ENCODE results near the gene VWA1.
"Not testable (repeated sequence)": the region's sequence is repeated elsewhere in the genome, so short reads cannot be mapped to it uniquely, and the experiment has no call there.

The VWA1 gene

GRCh38 chr1:1402901-1403392 is 32.5 kb upstream of the VWA1 start:
- Histone ChIP-seq H3K36me3 (ENCODE audit: control insufficient read depth in 4 of 4, insufficient read depth in 4 of 4, low read length in 3 of 4) (peaks cover 5 to 55% (median 35%) of the 10 kb centered on the region in 4 experiments), H3K4me1 (ENCODE audit: control extremely low read depth in 1 of 4, control insufficient read depth in 4 of 4, insufficient read depth in 4 of 4, low read length in 3 of 4) (peaks cover 0 to 38% (median 36%) of the 10 kb centered on the region in 4 experiments)
- CTCF ChIA-PET = interaction anchor here (0.9 to 1.9 kb wide), 9 partner anchors 10 to 103 kb away, joined by 3 to 8 read pairs (median 4); no protein-coding TSS in a partner anchor
- DNase-seq; H3K27ac ChIP-seq (ENCODE audit: insufficient read depth in 1 of 2, low read depth in 1 of 2, low read length in 2 of 2, poor library complexity in 1 of 2, severe bottlenecking in 2 of 2); H3K4me3 ChIP-seq (ENCODE audit: control insufficient read depth in 1 of 7, extremely low read depth in 1 of 7, insufficient read depth in 4 of 7, low read depth in 2 of 7, low read length in 6 of 7); H3K9me3 ChIP-seq (ENCODE audit: control extremely low read depth in 1 of 5, control insufficient read depth in 4 of 5, insufficient read depth in 2 of 5, low read depth in 1 of 5, low read length in 4 of 5); H3K27me3 ChIP-seq (replicated peaks in 2 of 5; ENCODE audit: control insufficient read depth in 4 of 5, insufficient read depth in 5 of 5, low read length in 4 of 5): not testable (repeated sequence)
- 100% methylated on average over 7 of the region's 9 CpGs for WGBS (ENCODE audit: insufficient coverage)
- POLR2A ChIA-PET = interaction anchor here (0.6 to 0.9 kb wide), 2 partner anchors 20 to 51 kb away, joined by 3 to 4 read pairs; no protein-coding TSS in a partner anchor

GRCh38 chr1:1403653-1404052 is 31.8 kb upstream of the VWA1 start:
- Histone ChIP-seq H3K4me1 (ENCODE audit: control extremely low read depth in 1 of 4, control insufficient read depth in 4 of 4, insufficient read depth in 4 of 4, low read length in 3 of 4) (peaks cover 6 to 39% (median 37%) of the 10 kb centered on the region in 4 experiments), H3K9me3 (ENCODE audit: control extremely low read depth in 1 of 5, control insufficient read depth in 4 of 5, insufficient read depth in 2 of 5, low read depth in 1 of 5, low read length in 4 of 5) (no peaks in the 10 kb centered on the region), H3K4me3 (ENCODE audit: control insufficient read depth in 1 of 7, extremely low read depth in 1 of 7, insufficient read depth in 4 of 7, low read depth in 2 of 7, low read length in 6 of 7) (no peak overlapping the region), H3K27me3 (replicated peaks in 2 of 5; ENCODE audit: control insufficient read depth in 4 of 5, insufficient read depth in 5 of 5, low read length in 4 of 5) (no peaks in the 10 kb centered on the region), H3K36me3 (ENCODE audit: control insufficient read depth in 4 of 4, insufficient read depth in 4 of 4, low read length in 3 of 4) (peaks cover 5 to 55% (median 35%) of the 10 kb centered on the region in 4 experiments), H3K27ac (ENCODE audit: insufficient read depth in 1 of 2, low read depth in 1 of 2, low read length in 2 of 2, poor library complexity in 1 of 2, severe bottlenecking in 2 of 2) (no peak overlapping the region)
- POLR2A ChIA-PET = no interaction called here
- CTCF ChIA-PET = interaction anchor here (0.9 kb wide), 1 partner anchor 31 kb away, joined by 4 read pairs; no protein-coding TSS in a partner anchor
- 95% methylated on average over 7 of the region's 7 CpGs for WGBS (ENCODE audit: insufficient coverage)
- no peak for DNase-seq

- H3K27me3 ChIP-seq (replicated peaks in 2 of 5; ENCODE audit: control insufficient read depth in 4 of 5, insufficient read depth in 5 of 5, low read length in 4 of 5) = no peaks in the 10 kb centered on the region
- H3K27ac ChIP-seq (ENCODE audit: insufficient read depth in 1 of 2, low read depth in 1 of 2, low read length in 2 of 2, poor library complexity in 1 of 2, severe bottlenecking in 2 of 2) = peak overlapping the region; percentile 75 to 93
- H3K9me3 ChIP-seq (ENCODE audit: control extremely low read depth in 1 of 5, control insufficient read depth in 4 of 5, insufficient read depth in 2 of 5, low read depth in 1 of 5, low read length in 4 of 5) = no peaks in the 10 kb centered on the region
- ChIA-PET CTCF (interaction anchor here (1.3 to 3.5 kb wide), 4 partner anchors 9 to 35 kb away, joined by 3 to 17 read pairs (median 8); no protein-coding TSS in a partner anchor), POLR2A (no interaction called here)
- no peak for DNase-seq
- H3K4me3 ChIP-seq (ENCODE audit: control insufficient read depth in 1 of 7, extremely low read depth in 1 of 7, insufficient read depth in 4 of 7, low read depth in 2 of 7, low read length in 6 of 7) = peak overlapping the region; percentile 69 to 97 (median 87)
- WGBS (ENCODE audit: insufficient coverage) = 53% methylated on average over 38 of the region's 43 CpGs
- peaks cover 6 to 29% (median 22%) of the 10 kb centered on the region in 4 experiments for H3K4me1 ChIP-seq (ENCODE audit: control extremely low read depth in 1 of 4, control insufficient read depth in 4 of 4, insufficient read depth in 4 of 4, low read length in 3 of 4)
- peaks cover 4 to 44% (median 30%) of the 10 kb centered on the region in 4 experiments for H3K36me3 ChIP-seq (ENCODE audit: control insufficient read depth in 4 of 4, insufficient read depth in 4 of 4, low read length in 3 of 4)
Measured at GRCh38 chr1:1406101-1406820, 29.2 kb upstream of the VWA1 start.

GRCh38 chr1:1406821-1407635 is 28.5 kb upstream of the VWA1 start, which contains the start of gene MRPL20:
MRPL20 (minus strand) TSS chr1:1407293; CDS start chr1:1407217, 76 bp downstream.
- no peaks in the 10 kb centered on the region for H3K27me3 ChIP-seq (replicated peaks in 2 of 5; ENCODE audit: control insufficient read depth in 4 of 5, insufficient read depth in 5 of 5, low read length in 4 of 5)
- ChIA-PET CTCF (interaction anchor here (1.1 to 3.5 kb wide), 7 partner anchors 8 to 35 kb away, joined by 3 to 17 read pairs (median 6); partner anchors contain the start of gene CCNL2), POLR2A (interaction anchor here (1.0 to 1.2 kb wide), 3 partner anchors 8 to 34 kb away, joined by 4 to 6 read pairs (median 4); partner anchors contain the start of genes ANKRD65 and CCNL2)
- H3K27ac ChIP-seq (ENCODE audit: insufficient read depth in 1 of 2, low read depth in 1 of 2, low read length in 2 of 2, poor library complexity in 1 of 2, severe bottlenecking in 2 of 2) = peak within 1 kb of the TSS; percentile 75 to 93
- WGBS (ENCODE audit: insufficient coverage) = under 1% methylated on average over 96 of the region's 98 CpGs
- peak; percentile 93 to 95 (median 95) for DNase-seq
- H3K36me3 ChIP-seq (ENCODE audit: control insufficient read depth in 4 of 4, insufficient read depth in 4 of 4, low read length in 3 of 4) = peaks cover 0 to 37% (median 24%) of the 10 kb centered on the region in 4 experiments
- H3K4me1 ChIP-seq (ENCODE audit: control extremely low read depth in 1 of 4, control insufficient read depth in 4 of 4, insufficient read depth in 4 of 4, low read length in 3 of 4) = peaks cover 6 to 26% (median 19%) of the 10 kb centered on the region in 4 experiments
- H3K9me3 ChIP-seq (ENCODE audit: control extremely low read depth in 1 of 5, control insufficient read depth in 4 of 5, insufficient read depth in 2 of 5, low read depth in 1 of 5, low read length in 4 of 5) = peaks cover 0 to 1% (median 1%) of the 10 kb centered on the region in 5 experiments
- H3K4me3 ChIP-seq (ENCODE audit: control insufficient read depth in 1 of 7, extremely low read depth in 1 of 7, insufficient read depth in 4 of 7, low read depth in 2 of 7, low read length in 6 of 7) = peak within 1 kb of the TSS; percentile 69 to 97 (median 87)

GRCh38 chr1:1407636-1408318 is 27.7 kb upstream of the VWA1 start:
- peak; percentile 63 to 82 (median 74) for DNase-seq
- 11% methylated on average over 32 of the region's 41 CpGs for WGBS (ENCODE audit: insufficient coverage)
- ChIA-PET CTCF (interaction anchor here (1.1 to 3.5 kb wide), 7 partner anchors 8 to 34 kb away, joined by 3 to 17 read pairs (median 6); partner anchors contain the start of gene CCNL2), POLR2A (interaction anchor here (0.7 to 1.2 kb wide), 4 partner anchors 9 to 35 kb away, joined by 4 to 6 read pairs (median 4); partner anchors contain the start of genes ANKRD65 and CCNL2)
- Histone ChIP-seq H3K4me3 (ENCODE audit: control insufficient read depth in 1 of 7, extremely low read depth in 1 of 7, insufficient read depth in 4 of 7, low read depth in 2 of 7, low read length in 6 of 7) (peak overlapping the region; percentile 69 to 97 (median 87)), H3K4me1 (ENCODE audit: control extremely low read depth in 1 of 4, control insufficient read depth in 4 of 4, insufficient read depth in 4 of 4, low read length in 3 of 4) (peaks cover 6 to 26% (median 19%) of the 10 kb centered on the region in 4 experiments), H3K27me3 (replicated peaks in 2 of 5; ENCODE audit: control insufficient read depth in 4 of 5, insufficient read depth in 5 of 5, low read length in 4 of 5) (no peaks in the 10 kb centered on the region), H3K27ac (ENCODE audit: insufficient read depth in 1 of 2, low read depth in 1 of 2, low read length in 2 of 2, poor library complexity in 1 of 2, severe bottlenecking in 2 of 2) (peak overlapping the region; percentile 75 to 93), H3K36me3 (ENCODE audit: control insufficient read depth in 4 of 4, insufficient read depth in 4 of 4, low read length in 3 of 4) (peaks cover 0 to 30% (median 19%) of the 10 kb centered on the region in 4 experiments), H3K9me3 (ENCODE audit: control extremely low read depth in 1 of 5, control insufficient read depth in 4 of 5, insufficient read depth in 2 of 5, low read depth in 1 of 5, low read length in 4 of 5) (peaks cover 0 to 6% (median 2%) of the 10 kb centered on the region in 5 experiments)

DNA sequence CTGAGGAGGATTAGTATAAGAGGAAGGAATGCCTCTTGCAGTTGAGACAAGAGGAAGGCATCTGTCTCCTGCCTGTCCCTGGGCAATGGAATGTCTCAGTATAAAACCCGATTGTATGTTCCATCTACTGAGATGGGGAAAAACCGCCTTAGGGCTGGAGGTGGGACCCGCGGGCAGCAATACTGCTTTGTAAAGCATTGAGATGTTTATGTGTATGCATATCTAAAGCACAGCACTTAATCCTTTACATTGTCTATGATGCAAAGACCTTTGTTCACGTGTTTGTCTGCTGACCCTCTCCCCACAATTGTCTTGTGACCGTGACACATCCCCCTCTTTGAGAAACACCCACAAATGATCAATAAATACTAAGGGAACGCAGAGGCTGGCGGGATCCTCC is 25.3 kb upstream of the VWA1 start:
- no CpG with 5 or more reads among the region's 8 CpGs for WGBS (ENCODE audit: insufficient coverage)
- CTCF ChIA-PET, POLR2A ChIA-PET: not testable (repeated sequence)

More for the DNA sequence above, 25.3 kb upstream of the VWA1 start:
- DNase-seq; H3K27ac ChIP-seq (ENCODE audit: insufficient read depth in 1 of 2, low read depth in 1 of 2, low read length in 2 of 2, poor library complexity in 1 of 2, severe bottlenecking in 2 of 2); H3K9me3 ChIP-seq (ENCODE audit: control extremely low read depth in 1 of 5, control insufficient read depth in 4 of 5, insufficient read depth in 2 of 5, low read depth in 1 of 5, low read length in 4 of 5); H3K4me3 ChIP-seq (ENCODE audit: control insufficient read depth in 1 of 7, extremely low read depth in 1 of 7, insufficient read depth in 4 of 7, low read depth in 2 of 7, low read length in 6 of 7); H3K27me3 ChIP-seq (replicated peaks in 2 of 5; ENCODE audit: control insufficient read depth in 4 of 5, insufficient read depth in 5 of 5, low read length in 4 of 5): not testable (repeated sequence)
- H3K36me3 ChIP-seq (ENCODE audit: control insufficient read depth in 4 of 4, insufficient read depth in 4 of 4, low read length in 3 of 4) = peaks cover 0 to 12% (median 4%) of the 10 kb centered on the region in 4 experiments
- peaks cover 6 to 26% (median 19%) of the 10 kb centered on the region in 4 experiments for H3K4me1 ChIP-seq (ENCODE audit: control extremely low read depth in 1 of 4, control insufficient read depth in 4 of 4, insufficient read depth in 4 of 4, low read length in 3 of 4)

All from common myeloid progenitor, CD34-positive (primary cell).